A549 (cell line): Measurements from ENCODE around the gene SLC24A3.

Experiments
- RAD21 ChIP-seq, 2 experiments: fragments of >200 bp in 1 of 2; sonication (Bioruptor Twin) in 1 of 2; formaldehyde crosslinking in 1 of 2; IDR thresholded peaks in 1 of 2; conservative IDR thresholded peaks in 1 of 2; 2 replicates in 1 of 2; 3 replicates in 1 of 2; pipeline ENCODE4 v1.6.1; 2012 to 2018; ENCODE audit warnings: inconsistent platforms in 1 of 2
- TF ChIP-seq, protein P1 (sequence below): fragments of >200 bp; sonication (Bioruptor Twin); formaldehyde crosslinking; IDR thresholded peaks from 3 replicates; pipeline ENCODE4 v1.5.1; 2016
- TF ChIP-seq, protein P2 (sequence below): fragments of 200-600 bp; sonication (generic); IDR thresholded peaks from 2 replicates; pipeline ENCODE4 v1.6.1; 2016; ENCODE audit warnings: antibody characterized with exemption, mild to moderate bottlenecking, moderate library complexity

DNA sequence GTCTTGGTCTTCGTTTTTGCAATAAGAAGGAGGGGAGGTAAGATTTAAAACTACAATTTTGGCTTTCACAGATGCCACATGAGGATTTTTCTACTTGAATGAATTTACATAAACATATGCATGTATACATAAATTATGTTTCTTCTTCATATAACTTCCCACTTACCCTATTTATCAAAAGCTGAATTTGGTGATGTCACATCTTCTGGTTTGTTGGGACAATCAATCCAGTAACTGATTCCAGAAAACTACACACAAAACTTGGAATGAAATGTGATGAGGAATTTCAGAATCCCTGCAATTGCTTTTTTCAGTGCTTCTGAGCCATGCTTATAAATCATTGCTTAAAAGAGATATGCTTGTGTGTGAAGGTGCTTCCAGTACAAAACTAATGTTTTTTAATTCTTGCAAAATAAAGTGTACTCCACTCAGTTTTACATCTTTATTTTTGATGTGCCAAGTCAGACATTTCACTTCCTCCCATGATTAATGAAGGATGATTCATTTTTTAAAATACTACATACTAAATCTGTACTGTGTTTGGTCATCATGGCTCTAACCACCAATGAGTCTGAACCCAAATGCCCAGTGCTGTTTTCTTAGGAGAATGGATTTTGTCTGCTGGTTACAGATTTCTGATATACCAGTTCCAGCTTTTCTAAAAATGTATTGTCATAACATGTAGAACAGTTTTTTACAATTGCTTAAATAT, 513.5 kb downstream of the SLC24A3 start:
- TF ChIP-seq, protein P1, sequence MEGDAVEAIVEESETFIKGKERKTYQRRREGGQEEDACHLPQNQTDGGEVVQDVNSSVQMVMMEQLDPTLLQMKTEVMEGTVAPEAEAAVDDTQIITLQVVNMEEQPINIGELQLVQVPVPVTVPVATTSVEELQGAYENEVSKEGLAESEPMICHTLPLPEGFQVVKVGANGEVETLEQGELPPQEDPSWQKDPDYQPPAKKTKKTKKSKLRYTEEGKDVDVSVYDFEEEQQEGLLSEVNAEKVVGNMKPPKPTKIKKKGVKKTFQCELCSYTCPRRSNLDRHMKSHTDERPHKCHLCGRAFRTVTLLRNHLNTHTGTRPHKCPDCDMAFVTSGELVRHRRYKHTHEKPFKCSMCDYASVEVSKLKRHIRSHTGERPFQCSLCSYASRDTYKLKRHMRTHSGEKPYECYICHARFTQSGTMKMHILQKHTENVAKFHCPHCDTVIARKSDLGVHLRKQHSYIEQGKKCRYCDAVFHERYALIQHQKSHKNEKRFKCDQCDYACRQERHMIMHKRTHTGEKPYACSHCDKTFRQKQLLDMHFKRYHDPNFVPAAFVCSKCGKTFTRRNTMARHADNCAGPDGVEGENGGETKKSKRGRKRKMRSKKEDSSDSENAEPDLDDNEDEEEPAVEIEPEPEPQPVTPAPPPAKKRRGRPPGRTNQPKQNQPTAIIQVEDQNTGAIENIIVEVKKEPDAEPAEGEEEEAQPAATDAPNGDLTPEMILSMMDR = no peak
- TF ChIP-seq, protein P2, sequence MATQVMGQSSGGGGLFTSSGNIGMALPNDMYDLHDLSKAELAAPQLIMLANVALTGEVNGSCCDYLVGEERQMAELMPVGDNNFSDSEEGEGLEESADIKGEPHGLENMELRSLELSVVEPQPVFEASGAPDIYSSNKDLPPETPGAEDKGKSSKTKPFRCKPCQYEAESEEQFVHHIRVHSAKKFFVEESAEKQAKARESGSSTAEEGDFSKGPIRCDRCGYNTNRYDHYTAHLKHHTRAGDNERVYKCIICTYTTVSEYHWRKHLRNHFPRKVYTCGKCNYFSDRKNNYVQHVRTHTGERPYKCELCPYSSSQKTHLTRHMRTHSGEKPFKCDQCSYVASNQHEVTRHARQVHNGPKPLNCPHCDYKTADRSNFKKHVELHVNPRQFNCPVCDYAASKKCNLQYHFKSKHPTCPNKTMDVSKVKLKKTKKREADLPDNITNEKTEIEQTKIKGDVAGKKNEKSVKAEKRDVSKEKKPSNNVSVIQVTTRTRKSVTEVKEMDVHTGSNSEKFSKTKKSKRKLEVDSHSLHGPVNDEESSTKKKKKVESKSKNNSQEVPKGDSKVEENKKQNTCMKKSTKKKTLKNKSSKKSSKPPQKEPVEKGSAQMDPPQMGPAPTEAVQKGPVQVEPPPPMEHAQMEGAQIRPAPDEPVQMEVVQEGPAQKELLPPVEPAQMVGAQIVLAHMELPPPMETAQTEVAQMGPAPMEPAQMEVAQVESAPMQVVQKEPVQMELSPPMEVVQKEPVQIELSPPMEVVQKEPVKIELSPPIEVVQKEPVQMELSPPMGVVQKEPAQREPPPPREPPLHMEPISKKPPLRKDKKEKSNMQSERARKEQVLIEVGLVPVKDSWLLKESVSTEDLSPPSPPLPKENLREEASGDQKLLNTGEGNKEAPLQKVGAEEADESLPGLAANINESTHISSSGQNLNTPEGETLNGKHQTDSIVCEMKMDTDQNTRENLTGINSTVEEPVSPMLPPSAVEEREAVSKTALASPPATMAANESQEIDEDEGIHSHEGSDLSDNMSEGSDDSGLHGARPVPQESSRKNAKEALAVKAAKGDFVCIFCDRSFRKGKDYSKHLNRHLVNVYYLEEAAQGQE = no peak
- no peak for TF ChIP-seq RAD21 (conservative IDR thresholded peaks at IDR 0.05 in 1 of 2, IDR thresholded peaks at IDR 0.05 in 1 of 2)
